ENCODE measurements around the gene CCDC70.

DNA sequence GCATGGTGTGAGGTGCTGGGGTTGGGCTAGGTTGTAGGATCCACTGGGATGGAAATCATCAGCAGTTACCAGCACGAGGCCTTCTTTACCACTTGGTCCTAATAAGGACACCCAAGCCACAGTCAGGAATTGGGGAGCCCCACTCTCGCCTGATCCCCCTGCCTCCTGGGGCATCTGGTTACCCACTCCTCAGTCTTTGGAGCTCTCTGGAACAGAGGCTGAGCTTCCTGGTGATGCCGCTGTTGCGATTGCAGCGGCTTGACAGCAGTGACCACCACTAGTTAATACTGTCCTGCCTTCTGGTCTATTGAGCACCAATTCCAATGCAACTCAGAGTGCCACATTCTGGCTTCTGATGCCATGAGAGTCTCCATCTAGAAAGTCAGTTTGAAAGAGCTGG, 30.2 kb upstream of the CCDC70 start:
- TF ChIP-seq, protein P1, sequence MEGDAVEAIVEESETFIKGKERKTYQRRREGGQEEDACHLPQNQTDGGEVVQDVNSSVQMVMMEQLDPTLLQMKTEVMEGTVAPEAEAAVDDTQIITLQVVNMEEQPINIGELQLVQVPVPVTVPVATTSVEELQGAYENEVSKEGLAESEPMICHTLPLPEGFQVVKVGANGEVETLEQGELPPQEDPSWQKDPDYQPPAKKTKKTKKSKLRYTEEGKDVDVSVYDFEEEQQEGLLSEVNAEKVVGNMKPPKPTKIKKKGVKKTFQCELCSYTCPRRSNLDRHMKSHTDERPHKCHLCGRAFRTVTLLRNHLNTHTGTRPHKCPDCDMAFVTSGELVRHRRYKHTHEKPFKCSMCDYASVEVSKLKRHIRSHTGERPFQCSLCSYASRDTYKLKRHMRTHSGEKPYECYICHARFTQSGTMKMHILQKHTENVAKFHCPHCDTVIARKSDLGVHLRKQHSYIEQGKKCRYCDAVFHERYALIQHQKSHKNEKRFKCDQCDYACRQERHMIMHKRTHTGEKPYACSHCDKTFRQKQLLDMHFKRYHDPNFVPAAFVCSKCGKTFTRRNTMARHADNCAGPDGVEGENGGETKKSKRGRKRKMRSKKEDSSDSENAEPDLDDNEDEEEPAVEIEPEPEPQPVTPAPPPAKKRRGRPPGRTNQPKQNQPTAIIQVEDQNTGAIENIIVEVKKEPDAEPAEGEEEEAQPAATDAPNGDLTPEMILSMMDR (IDR thresholded peaks at IDR 0.05), result no peak
- TF ChIP-seq IRF2 (CRISPR knock-in tag; IDR thresholded peaks at IDR 0.05; ENCODE audit: borderline replicate concordance, low read depth) (no peak), ZNF512 (CRISPR knock-in tag; IDR thresholded peaks at IDR 0.05; ENCODE audit: borderline replicate concordance) (no peak)

Data from WTC11 (cell line).